ENCODE data around the gene FAM9A.
"Not testable (repeated sequence)": the region's sequence is repeated elsewhere in the genome, so short reads cannot be mapped to it uniquely, and the experiment has no call there.

Gene FAM9A

GRCh38 chrX:8782595-8782994 lies 18.6 kb downstream of the FAM9A start:
- no peak for TF ChIP-seq CTCF (conservative IDR thresholded peaks at IDR 0.05)
- no peak overlapping the region for H3K27ac ChIP-seq

- H3K27ac ChIP-seq, result not testable (repeated sequence)
Observed at GRCh38 chrX:8781921-8782320, 19.3 kb downstream of the FAM9A start.

- H3K27ac ChIP-seq, result no peak overlapping the region
- TF ChIP-seq CTCF (conservative IDR thresholded peaks at IDR 0.05), result no peak
Observed at GRCh38 chrX:8773117-8773516, 28.1 kb downstream of the FAM9A start.

GRCh38 chrX:8760021-8760420 lies 41.2 kb downstream of the FAM9A start:
- TF ChIP-seq CTCF (conservative IDR thresholded peaks at IDR 0.05), result no peak
- no peak overlapping the region for H3K27ac ChIP-seq

- H3K27ac ChIP-seq, result not testable (repeated sequence)
Observed at GRCh38 chrX:8758706-8759105, 42.5 kb downstream of the FAM9A start.

- not testable (repeated sequence) for H3K27ac ChIP-seq
Observed at GRCh38 chrX:8757609-8758389, 43.4 kb downstream of the FAM9A start.

GRCh38 chrX:8755813-8756212 lies 45.4 kb downstream of the FAM9A start:
- TF ChIP-seq CTCF (conservative IDR thresholded peaks at IDR 0.05), result no peak
- H3K27ac ChIP-seq, result no peak overlapping the region

GRCh38 chrX:8755116-8755515 lies 46.1 kb downstream of the FAM9A start:
- TF ChIP-seq CTCF (conservative IDR thresholded peaks at IDR 0.05), result peak; percentile 33
- no peak overlapping the region for H3K27ac ChIP-seq

GRCh38 chrX:8749697-8750096 lies 51.5 kb downstream of the FAM9A start:
- no peak overlapping the region for H3K27ac ChIP-seq
- TF ChIP-seq CTCF (conservative IDR thresholded peaks at IDR 0.05), result no peak

Data from VCaP (cell line).